GM12875 (cell line): ENCODE data around the gene PLPP4.

Experiments used
- H3K4me3 ChIP-seq: one replicate; pipeline ENCODE4 v1.5.1; 2011; ENCODE audit warnings: low read depth, low read length, control low read depth
- CTCF ChIP-seq: IDR thresholded peaks from 2 replicates; pipeline ENCODE4 v1.5.1; 2011; ENCODE audit warnings: low read depth, mild to moderate bottlenecking, control low read depth, inconsistent platforms, low read length, moderate library complexity, borderline replicate concordance; ENCODE audit not compliant: insufficient read depth

Gene PLPP4

GRCh38 chr10:120483651-120484301 is 26.7 kb downstream of the PLPP4 start:
- no peak overlapping the region for H3K4me3 ChIP-seq
- no peak for TF ChIP-seq CTCF

- no peak overlapping the region for H3K4me3 ChIP-seq
- no peak for TF ChIP-seq CTCF
Observed at GRCh38 chr10:120485946-120486345, 28.9 kb downstream of the PLPP4 start.

GRCh38 chr10:120486671-120487205 is 29.7 kb downstream of the PLPP4 start:
- H3K4me3 ChIP-seq, result no peak overlapping the region
- no peak for TF ChIP-seq CTCF

GRCh38 chr10:120490288-120490687 is 33.3 kb downstream of the PLPP4 start:
- no peak for TF ChIP-seq CTCF
- no peak overlapping the region for H3K4me3 ChIP-seq

GRCh38 chr10:120492346-120492745 is 35.3 kb downstream of the PLPP4 start:
- TF ChIP-seq CTCF, result no peak
- H3K4me3 ChIP-seq, result no peak overlapping the region

- H3K4me3 ChIP-seq, result no peak overlapping the region
- no peak for TF ChIP-seq CTCF
Observed at GRCh38 chr10:120493411-120494312, 36.6 kb downstream of the PLPP4 start.
